Naive B cell (primary cell): ENCODE data around the gene CASP6. TPM values are rescaled to one million over a fixed set of nuclear protein-coding genes. Genes with fewer than 3 reads are reported as not detected.

Experiments
- ATAC-seq, 2 donors: fragments of 150-1000 bp; cut with Tn5 transposase; 2 replicates each; pipeline ENCODE4 v1.10.0; 2021; ENCODE audit warnings: low read depth in 2 of 2, mild to moderate bottlenecking in 2 of 2, moderate library complexity in 2 of 2
- DNase-seq: peaks from one replicate; pipeline ENCODE4 v3.0.0; 2022
- H3K27ac Mint-ChIP-seq, 6 donors: one replicate each; pipeline ENCODE4 v1.8.0; 2020 to 2022; ENCODE audit warnings: mild to moderate bottlenecking in 6 of 6, mixed read lengths in 6 of 6, moderate library complexity in 5 of 6, inconsistent platforms in 2 of 6
- H3K27me3 Mint-ChIP-seq, 3 donors: one replicate each; pipeline ENCODE4 v1.8.0; 2021 to 2022; ENCODE audit warnings: mixed read lengths in 3 of 3, mild to moderate bottlenecking in 1 of 3
- H3K36me3 Mint-ChIP-seq, 2 donors: one replicate each; pipeline ENCODE4 v1.8.0; 2020 to 2022; ENCODE audit warnings: mixed read lengths in 2 of 2, inconsistent platforms in 1 of 2, mild to moderate bottlenecking in 1 of 2
- H3K4me1 Mint-ChIP-seq, 3 donors: one replicate each; pipeline ENCODE4 v1.8.0; 2020 to 2022; ENCODE audit warnings: mixed read lengths in 3 of 3, inconsistent platforms in 1 of 3, mild to moderate bottlenecking in 1 of 3, moderate library complexity in 1 of 3
- H3K4me3 Mint-ChIP-seq, 8 donors: one replicate each; pipeline ENCODE4 v1.8.0; 2020 to 2022; ENCODE audit warnings: mild to moderate bottlenecking in 8 of 8, mixed read lengths in 8 of 8, moderate library complexity in 8 of 8, inconsistent platforms in 2 of 8
- H3K9me3 Mint-ChIP-seq, 7 donors: one replicate each; pipeline ENCODE4 v1.8.0; 2020 to 2022; ENCODE audit warnings: mixed read lengths in 7 of 7, mild to moderate bottlenecking in 5 of 7, inconsistent platforms in 2 of 7, moderate library complexity in 1 of 7
- polyA plus RNA-seq, 6 donors: library from polyadenylated mRNA; unstranded; fragments of 300-500 nt; fragmentation: Illumina TruSeq; gene quantifications; one replicate each; pipeline ENCODE4 v1.2.3, GENCODE V29; 2021; ENCODE audit warnings: low read depth in 6 of 6

CASP6 gene
- polyA plus RNA-seq, 6 donors from 2014 or later: 7.4 to 20.4 (median 16.0) TPM

- Mint-ChIP-seq H3K36me3 (peaks cover 10 to 29% of the 10 kb centered on the region in 2 donors), H3K9me3 (peaks cover 4 to 8% (median 6%) of the 10 kb centered on the region in 7 donors), H3K4me3 (peak overlapping the region in 1 of 8 donors; percentile 29), H3K27me3 (no peaks in the 10 kb centered on the region), H3K27ac (no peak overlapping the region), H3K4me1 (peaks cover 0 to 6% (median 0%) of the 10 kb centered on the region in 3 donors)
- ATAC-seq (no peak), DNase-seq (no peak)
Observed at GRCh38 chr4:109675843-109676242, 27.4 kb downstream of the CASP6 start.

- ATAC-seq: no peak
- no peaks in the 10 kb centered on the region for H3K27me3 Mint-ChIP-seq
- no peak overlapping the region for H3K4me3 Mint-ChIP-seq
- H3K4me1 Mint-ChIP-seq: peaks cover 0 to 1% (median 0%) of the 10 kb centered on the region in 3 donors
- no peak overlapping the region for H3K27ac Mint-ChIP-seq
- DNase-seq: no peak
- H3K9me3 Mint-ChIP-seq: peaks cover 4 to 9% (median 6%) of the 10 kb centered on the region in 7 donors
- H3K36me3 Mint-ChIP-seq: peaks cover 13 to 23% of the 10 kb centered on the region in 2 donors
Observed at GRCh38 chr4:109675181-109675580, 28.1 kb downstream of the CASP6 start.

GRCh38 chr4:109673303-109673702, 29.9 kb downstream of the CASP6 start:
- peaks cover 20 to 21% of the 10 kb centered on the region in 2 donors for H3K36me3 Mint-ChIP-seq
- H3K27me3 Mint-ChIP-seq: no peaks in the 10 kb centered on the region
- H3K4me1 Mint-ChIP-seq: peaks cover 0 to 13% (median 0%) of the 10 kb centered on the region in 3 donors
- H3K4me3 Mint-ChIP-seq: no peak overlapping the region
- ATAC-seq: no peak
- peaks cover 4 to 11% (median 7%) of the 10 kb centered on the region in 7 donors for H3K9me3 Mint-ChIP-seq
- no peak overlapping the region for H3K27ac Mint-ChIP-seq
- DNase-seq: no peak

GRCh38 chr4:109672169-109672930, 30.9 kb downstream of the CASP6 start:
- Mint-ChIP-seq H3K27me3 (no peaks in the 10 kb centered on the region), H3K36me3 (peaks cover 20 to 21% of the 10 kb centered on the region in 2 donors), H3K4me1 (peaks cover 0 to 20% (median 4%) of the 10 kb centered on the region in 3 donors), H3K27ac (no peak overlapping the region), H3K4me3 (no peak overlapping the region), H3K9me3 (peaks cover 4 to 11% (median 7%) of the 10 kb centered on the region in 7 donors)
- ATAC-seq: no peak
- no peak for DNase-seq

- peaks cover 4 to 9% (median 7%) of the 10 kb centered on the region in 7 donors for H3K9me3 Mint-ChIP-seq
- no peak for ATAC-seq
Observed at GRCh38 chr4:109671350-109671749, 31.9 kb downstream of the CASP6 start.

GRCh38 chr4:109665783-109666485, 37.3 kb downstream of the CASP6 start:
- peak overlapping the region in 1 of 6 donors; percentile 24 for H3K27ac Mint-ChIP-seq
- H3K9me3 Mint-ChIP-seq: peaks cover 0 to 4% (median 0%) of the 10 kb centered on the region in 7 donors
- peaks cover 5 to 37% (median 16%) of the 10 kb centered on the region in 3 donors for H3K4me1 Mint-ChIP-seq
- H3K4me3 Mint-ChIP-seq: no peak overlapping the region
- no peak for DNase-seq
- H3K36me3 Mint-ChIP-seq: peaks cover 7 to 17% of the 10 kb centered on the region in 2 donors
- no peak for ATAC-seq
- H3K27me3 Mint-ChIP-seq: no peaks in the 10 kb centered on the region

More at GRCh38 chr4:109671350-109671749, 31.9 kb downstream of the CASP6 start:
- Mint-ChIP-seq H3K4me3 (no peak overlapping the region), H3K36me3 (peaks cover 20 to 21% of the 10 kb centered on the region in 2 donors), H3K4me1 (peaks cover 0 to 29% (median 8%) of the 10 kb centered on the region in 3 donors), H3K27ac (no peak overlapping the region), H3K27me3 (no peaks in the 10 kb centered on the region)
- no peak for DNase-seq

GRCh38 chr4:109662771-109663170, 40.5 kb downstream of the CASP6 start:
- Mint-ChIP-seq H3K4me3 (no peak overlapping the region), H3K4me1 (peaks cover 5 to 18% (median 12%) of the 10 kb centered on the region in 3 donors), H3K36me3 (peaks cover 6 to 7% of the 10 kb centered on the region in 2 donors), H3K27me3 (no peaks in the 10 kb centered on the region), H3K9me3 (no peaks in the 10 kb centered on the region), H3K27ac (peak overlapping the region in 1 of 6 donors; percentile 85)
- ATAC-seq (no peak), DNase-seq (no peak)

GRCh38 chr4:109662116-109662515, 41.1 kb downstream of the CASP6 start:
- no peak overlapping the region for H3K4me3 Mint-ChIP-seq
- no peak for ATAC-seq
- H3K36me3 Mint-ChIP-seq: peaks cover 6 to 7% of the 10 kb centered on the region in 2 donors
- H3K27ac Mint-ChIP-seq: peak overlapping the region in 2 of 6 donors; percentile 60 to 76
- H3K9me3 Mint-ChIP-seq: no peaks in the 10 kb centered on the region
- DNase-seq: no peak
- no peaks in the 10 kb centered on the region for H3K27me3 Mint-ChIP-seq
- H3K4me1 Mint-ChIP-seq: peaks cover 5 to 16% (median 14%) of the 10 kb centered on the region in 3 donors

GRCh38 chr4:109658871-109659410, 44.3 kb downstream of the CASP6 start:
- no peak overlapping the region for H3K4me3 Mint-ChIP-seq
- peaks cover 4 to 6% of the 10 kb centered on the region in 2 donors for H3K36me3 Mint-ChIP-seq
- ATAC-seq (no peak), DNase-seq (no peak)
- no peaks in the 10 kb centered on the region for H3K9me3 Mint-ChIP-seq
- no peaks in the 10 kb centered on the region for H3K27me3 Mint-ChIP-seq
- H3K27ac Mint-ChIP-seq: no peak overlapping the region
- H3K4me1 Mint-ChIP-seq: peaks cover 0 to 15% (median 4%) of the 10 kb centered on the region in 3 donors

- Mint-ChIP-seq H3K4me3 (no peak overlapping the region), H3K9me3 (peaks cover 0 to 2% (median 0%) of the 10 kb centered on the region in 7 donors), H3K27me3 (no peaks in the 10 kb centered on the region), H3K4me1 (peaks cover 0 to 15% (median 7%) of the 10 kb centered on the region in 3 donors), H3K36me3 (peaks cover 0 to 4% of the 10 kb centered on the region in 2 donors), H3K27ac (peak overlapping the region in 1 of 6 donors; percentile 73)
- ATAC-seq: no peak
- no peak for DNase-seq
Observed at GRCh38 chr4:109657854-109658418, 45.3 kb downstream of the CASP6 start.

- ATAC-seq (no peak), DNase-seq (no peak)
- peaks cover 0 to 14% (median 13%) of the 10 kb centered on the region in 7 donors for H3K9me3 Mint-ChIP-seq
- peaks cover 8 to 16% of the 10 kb centered on the region in 2 donors for H3K36me3 Mint-ChIP-seq
- peaks cover 0 to 16% (median 7%) of the 10 kb centered on the region in 3 donors for H3K4me1 Mint-ChIP-seq
- no peaks in the 10 kb centered on the region for H3K27me3 Mint-ChIP-seq
- H3K27ac Mint-ChIP-seq: no peak overlapping the region
- H3K4me3 Mint-ChIP-seq: no peak overlapping the region
Observed at GRCh38 chr4:109655396-109655795, 47.8 kb downstream of the CASP6 start.

- Mint-ChIP-seq H3K27me3 (no peaks in the 10 kb centered on the region), H3K9me3 (peaks cover 0 to 24% (median 17%) of the 10 kb centered on the region in 7 donors), H3K4me3 (peak overlapping the region in 2 of 8 donors; percentile 6 to 45), H3K36me3 (peaks cover 8 to 34% of the 10 kb centered on the region in 2 donors), H3K4me1 (peaks cover 25 to 29% (median 27%) of the 10 kb centered on the region in 3 donors), H3K27ac (no peak overlapping the region)
- DNase-seq (no peak), ATAC-seq (no peak)
Observed at GRCh38 chr4:109649872-109650271, 53.4 kb downstream of the CASP6 start.
